IMR-90 (cell line): ENCODE measurements around the gene ADCY5. TPM values are rescaled to one million over a fixed set of nuclear protein-coding genes. Genes with fewer than 3 reads are reported as not detected.

ENCODE experiments used
- ATAC-seq: fragments of 200-7000 bp; cut with Tn5 transposase; 2 replicates; pipeline ENCODE4 v1.9.1; 2020; ENCODE audit warnings: low read depth, mild to moderate bottlenecking, moderate library complexity
- BruUV-seq: library from RNA; stranded (reverse); fragments of 400-500 nt; replicated peaks from 2 replicates; lab custom pipeline; 2021; lab: Mats Ljungman, UMichigan
- CTCF ChIA-PET: fragments of 300-600 bp; formaldehyde crosslinking; extraction: SDS; loops from one replicate; lab custom pipeline; 2021; ENCODE audit warnings: antibody characterized with exemption; lab: Yijun Ruan, JAX
- POLR2A ChIA-PET: fragments of 300-600 bp; sonication (Branson Sonifier 250); formaldehyde crosslinking; loops from one replicate; lab custom pipeline; 2022; ENCODE audit warnings: antibody characterized with exemption; ENCODE audit not compliant: unreplicated experiment; lab: Charles Lee
- DNase-seq: peaks from one replicate; pipeline ENCODE4 v3.0.0; 2013
- H2AFZ ChIP-seq: replicated peaks from 2 replicates; pipeline ENCODE3; 2013; ENCODE audit warnings: low read length, mild to moderate bottlenecking; ENCODE audit not compliant: poor library complexity
- H2AK5ac ChIP-seq: 2 replicates; pipeline ENCODE4 v1.6.1; 2013; ENCODE audit warnings: low read depth, low read length, inconsistent platforms
- H2AK9ac ChIP-seq: replicated peaks from 2 replicates; pipeline ENCODE3; 2013; ENCODE audit warnings: mild to moderate bottlenecking, low read depth, low read length, moderate library complexity; ENCODE audit not compliant: poor library complexity
- H2BK120ac ChIP-seq: 2 replicates; pipeline ENCODE4 v1.6.1; 2013; ENCODE audit warnings: low read depth, low read length, inconsistent platforms
- H2BK15ac ChIP-seq: 3 replicates; pipeline ENCODE4 v1.6.1; 2013; ENCODE audit warnings: low read depth, low read length, inconsistent platforms
- H2BK20ac ChIP-seq: 2 replicates; pipeline ENCODE4 v1.6.1; 2013; ENCODE audit warnings: low read depth, mild to moderate bottlenecking, inconsistent platforms, low read length, moderate library complexity
- H2BK5ac ChIP-seq: 2 replicates; pipeline ENCODE4 v1.6.1; 2013; ENCODE audit warnings: mild to moderate bottlenecking, low read depth, low read length, inconsistent platforms; ENCODE audit not compliant: poor library complexity, severe bottlenecking
- H3K14ac ChIP-seq: replicated peaks from 2 replicates; pipeline ENCODE4 v1.6.1; 2013; ENCODE audit warnings: low read depth, low read length, inconsistent platforms
- H3K18ac ChIP-seq: 2 replicates; pipeline ENCODE4 v1.6.1; 2013; ENCODE audit warnings: low read depth, low read length, control low read depth
- H3K23ac ChIP-seq: 2 replicates; pipeline ENCODE4 v1.6.1; 2013; ENCODE audit warnings: low read depth, low read length, inconsistent platforms
- H3K27ac ChIP-seq: 2 replicates; pipeline ENCODE4 v1.5.1; 2013; ENCODE audit warnings: mild to moderate bottlenecking, control low read depth, low read length; ENCODE audit not compliant: insufficient read depth
- H3K27me3 ChIP-seq: 2 replicates; pipeline ENCODE4 v1.6.1; 2013; ENCODE audit warnings: low read length; ENCODE audit not compliant: control insufficient read depth, insufficient read depth
- H3K36me3 ChIP-seq: 2 replicates; pipeline ENCODE4 v1.6.1; 2013; ENCODE audit warnings: low read length, mixed read lengths; ENCODE audit not compliant: control insufficient read depth, insufficient read depth
- H3K4ac ChIP-seq: 2 replicates; pipeline ENCODE4 v1.6.1; 2013; ENCODE audit warnings: low read depth, low read length, inconsistent platforms
- H3K4me1 ChIP-seq: 2 replicates; pipeline ENCODE4 v1.6.1; 2013; ENCODE audit warnings: low read length, mixed read lengths; ENCODE audit not compliant: control insufficient read depth, insufficient read depth
- H3K4me2 ChIP-seq: 2 replicates; pipeline ENCODE4 v1.6.1; 2013; ENCODE audit warnings: low read depth, mild to moderate bottlenecking, control low read depth, low read length, moderate library complexity
- H3K4me3 ChIP-seq: 2 replicates; pipeline ENCODE4 v1.5.1; 2013; ENCODE audit warnings: low read depth, mild to moderate bottlenecking, control low read depth, low read length, moderate library complexity; ENCODE audit not compliant: insufficient read depth
- H3K56ac ChIP-seq: 2 replicates; pipeline ENCODE4 v1.6.1; 2013; ENCODE audit warnings: low read length, inconsistent platforms; ENCODE audit not compliant: insufficient read depth; ENCODE audit errors: extremely low read depth
- H3K79me1 ChIP-seq, 2 experiments: 2 replicates each; pipeline ENCODE4 v1.6.1; 2013; ENCODE audit warnings: low read length in 2 of 2, inconsistent platforms in 1 of 2, low read depth in 1 of 2
- H3K9ac ChIP-seq: 2 replicates; pipeline ENCODE4 v1.6.1; 2013; ENCODE audit warnings: low read depth, low read length, control low read depth
- H3K9me1 ChIP-seq: 2 replicates; pipeline ENCODE4 v1.6.1; 2013; ENCODE audit warnings: low read length, inconsistent platforms; ENCODE audit not compliant: insufficient read depth
- H3K9me3 ChIP-seq: 2 replicates; pipeline ENCODE4 v1.6.1; 2013; ENCODE audit warnings: low read length; ENCODE audit not compliant: control insufficient read depth, insufficient read depth
- H4K20me1 ChIP-seq: 2 replicates; pipeline ENCODE4 v1.6.1; 2013; ENCODE audit warnings: low read length, inconsistent platforms; ENCODE audit not compliant: insufficient read depth
- H4K5ac ChIP-seq: 2 replicates; pipeline ENCODE4 v1.6.1; 2013; ENCODE audit warnings: mild to moderate bottlenecking, low read depth, low read length, control low read depth
- H4K8ac ChIP-seq, 2 experiments: 2 replicates each; pipeline ENCODE4 v1.6.1; 2013; ENCODE audit warnings: low read depth in 2 of 2, low read length in 2 of 2, control low read depth in 1 of 2, inconsistent platforms in 1 of 2
- H4K91ac ChIP-seq: 2 replicates; pipeline ENCODE4 v1.6.1; 2013; ENCODE audit warnings: low read depth, low read length, inconsistent platforms; ENCODE audit not compliant: insufficient read depth
- BHLHE40 ChIP-seq: fragments of 150-350 bp; IDR thresholded peaks from 2 replicates; pipeline ENCODE4 v1.6.1; 2016; ENCODE audit warnings: mild to moderate bottlenecking, low read depth, low read length
- ELK1 ChIP-seq: fragments of 150-350 bp; IDR thresholded peaks from 2 replicates; pipeline ENCODE4 v1.6.1; 2016; ENCODE audit warnings: low read depth, mild to moderate bottlenecking, low read length, moderate library complexity, borderline replicate concordance
- MAFK ChIP-seq: IDR thresholded peaks from 2 replicates; pipeline ENCODE4 v1.6.1; 2012; ENCODE audit warnings: low read depth, low read length, improper control_type of control experiment
- MXI1 ChIP-seq: IDR thresholded peaks from 2 replicates; pipeline ENCODE4 v1.6.1; 2012; ENCODE audit warnings: low read depth, mild to moderate bottlenecking, low read length, moderate library complexity, borderline replicate concordance
- NFE2L2 ChIP-seq: fragments of 150-350 bp; IDR thresholded peaks from 2 replicates; pipeline ENCODE4 v1.6.1; 2016; ENCODE audit warnings: low read depth, mild to moderate bottlenecking, low read length
- POLR2A ChIP-seq: IDR thresholded peaks from 2 replicates; pipeline ENCODE4 v1.6.1; 2012; ENCODE audit warnings: mild to moderate bottlenecking, low read depth, low read length
- RCOR1 ChIP-seq: IDR thresholded peaks from 2 replicates; pipeline ENCODE4 v1.6.1; 2012; ENCODE audit warnings: mild to moderate bottlenecking, low read length, improper control_type of control experiment; ENCODE audit not compliant: insufficient replicate concordance
- RFX5 ChIP-seq: IDR thresholded peaks from 2 replicates; pipeline ENCODE4 v1.8.0; 2012; ENCODE audit warnings: low read depth, mild to moderate bottlenecking, low read length, moderate library complexity
- SMC3 ChIP-seq: fragments of 150-350 bp; IDR thresholded peaks from 2 replicates; pipeline ENCODE4 v1.6.1; 2016; ENCODE audit warnings: low read depth, mild to moderate bottlenecking, antibody characterized with exemption, low read length, moderate library complexity
- USF2 ChIP-seq: fragments of 150-350 bp; IDR thresholded peaks from 2 replicates; pipeline ENCODE4 v1.6.1; 2017; ENCODE audit warnings: mild to moderate bottlenecking, antibody characterized with exemption, low read length, low read depth
- WGBS, 2 experiments: methylation state at CpG; one replicate each; pipeline versions ENCODE4 v1.1.5 to v1.1.7; 2013; ENCODE audit warnings: missing lambda C conversion rate in 2 of 2; ENCODE audit not compliant: insufficient read length in 1 of 2; ENCODE audit errors: extremely low coverage in 2 of 2; 5-methylcytosine and 5-hydroxymethylcytosine counted together
- dilution Hi-C: fragments of 300-500 bp; cut with HindIII; formaldehyde crosslinking; loops from one replicate; pipeline ENCODE4 v1.14.3; 2018; ENCODE audit warnings: low sequenced_read_pairs; ENCODE audit not compliant: unreplicated experiment
- in situ Hi-C: fragments of 300-500 bp; cut with MboI; formaldehyde crosslinking; loops from 3 replicates; pipeline ENCODE4 v1.14.3; 2019; ENCODE audit warnings: low sequenced_read_pairs, inconsistent platforms, mixed read lengths
- intact Hi-C: fragments of 100-400 bp; cut with micrococcal nuclease; formaldehyde crosslinking; loops from 2 replicates; pipeline ENCODE4 v1.10.0; 2022
- polyA plus RNA-seq, 3 experiments: library from polyadenylated mRNA; depleted of rRNA; stranded (reverse); fragments of >200 nt; gene quantifications; 2 replicates each; pipeline ENCODE4 v1.2.3, GENCODE V29; 2012; ENCODE audit warnings: low replicate concordance in 1 of 3
- total RNA-seq: library from RNA; depleted of rRNA; stranded (reverse); fragments of >200 nt; gene quantifications from 2 replicates; pipeline ENCODE4 v1.2.3, GENCODE V29; 2012
- TF ChIP-seq, protein P1 (sequence below): conservative IDR thresholded peaks from 2 replicates; pipeline ENCODE4 v1.5.1; 2012; ENCODE audit warnings: mild to moderate bottlenecking, low read depth, low read length, improper control_type of control experiment

The ADCY5 gene
- total and polyA plus RNA-seq, 2 of the 4 experiments (the other 2 are of a cell fraction): 0.14 to 0.18 TPM

- dilution Hi-C loops: no loop called here
These were observed 186.0 kb downstream of the ADCY5 start for GRCh38 chr3:123262868-123263267.

More at GRCh38 chr3:123262868-123263267, 186.0 kb downstream of the ADCY5 start:
- H3K9me1 ChIP-seq: no peaks in the 10 kb centered on the region
- no peak overlapping the region for H3K4ac ChIP-seq
- ATAC-seq (no peak), DNase-seq (no peak)
- no peak overlapping the region for H2AK9ac ChIP-seq
- 100% methylated on average over 1 to 2 of the region's 5 CpGs for WGBS, 2 experiments
- ChIA-PET POLR2A (no interaction called here), CTCF (no interaction called here)
- BruUV-seq: no TSS peak
- no peak for TF ChIP-seq BHLHE40
- TF ChIP-seq, protein P1, sequence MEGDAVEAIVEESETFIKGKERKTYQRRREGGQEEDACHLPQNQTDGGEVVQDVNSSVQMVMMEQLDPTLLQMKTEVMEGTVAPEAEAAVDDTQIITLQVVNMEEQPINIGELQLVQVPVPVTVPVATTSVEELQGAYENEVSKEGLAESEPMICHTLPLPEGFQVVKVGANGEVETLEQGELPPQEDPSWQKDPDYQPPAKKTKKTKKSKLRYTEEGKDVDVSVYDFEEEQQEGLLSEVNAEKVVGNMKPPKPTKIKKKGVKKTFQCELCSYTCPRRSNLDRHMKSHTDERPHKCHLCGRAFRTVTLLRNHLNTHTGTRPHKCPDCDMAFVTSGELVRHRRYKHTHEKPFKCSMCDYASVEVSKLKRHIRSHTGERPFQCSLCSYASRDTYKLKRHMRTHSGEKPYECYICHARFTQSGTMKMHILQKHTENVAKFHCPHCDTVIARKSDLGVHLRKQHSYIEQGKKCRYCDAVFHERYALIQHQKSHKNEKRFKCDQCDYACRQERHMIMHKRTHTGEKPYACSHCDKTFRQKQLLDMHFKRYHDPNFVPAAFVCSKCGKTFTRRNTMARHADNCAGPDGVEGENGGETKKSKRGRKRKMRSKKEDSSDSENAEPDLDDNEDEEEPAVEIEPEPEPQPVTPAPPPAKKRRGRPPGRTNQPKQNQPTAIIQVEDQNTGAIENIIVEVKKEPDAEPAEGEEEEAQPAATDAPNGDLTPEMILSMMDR: no peak
- no peak for TF ChIP-seq MXI1
- no peak for TF ChIP-seq ELK1
- no peak for TF ChIP-seq RCOR1
- no peak for TF ChIP-seq RFX5
- no peak for TF ChIP-seq MAFK
- no peak for TF ChIP-seq NFE2L2
- no peak for TF ChIP-seq SMC3
- TF ChIP-seq USF2: no peak
- no peak for TF ChIP-seq POLR2A
- no peak overlapping the region for H2BK5ac ChIP-seq
- no peak overlapping the region for H3K23ac ChIP-seq
- H4K5ac ChIP-seq: no peak overlapping the region
- H3K56ac ChIP-seq: no peak overlapping the region
- no peak overlapping the region for H3K4me2 ChIP-seq
- no peaks in the 10 kb centered on the region; the same call in 1 of the 2 replicates for H4K20me1 ChIP-seq
- intact Hi-C loops (no loop called here), in situ Hi-C loops (no loop called here)
- no peaks in the 10 kb centered on the region for H3K4me1 ChIP-seq
- no peaks in the 10 kb centered on the region for H3K79me1 ChIP-seq
- H2BK20ac ChIP-seq: no peak overlapping the region
- H2BK15ac ChIP-seq: no peak overlapping the region
- H2AK5ac ChIP-seq: no peak overlapping the region
- H3K27me3 ChIP-seq: no peaks in the 10 kb centered on the region
- no peak overlapping the region for H4K91ac ChIP-seq
- H3K9me3 ChIP-seq: no peaks in the 10 kb centered on the region
- H4K8ac ChIP-seq: no peak overlapping the region
- H3K18ac ChIP-seq: no peak overlapping the region
- no peak overlapping the region for H2BK120ac ChIP-seq
- H2AFZ ChIP-seq: no peak overlapping the region
- peaks cover 1% of the 10 kb centered on the region; the same call in 1 of the 2 replicates for H3K36me3 ChIP-seq
- no peak overlapping the region for H3K4me3 ChIP-seq
- H3K9ac ChIP-seq: no peak overlapping the region
- H3K14ac ChIP-seq: no peak overlapping the region
- H3K27ac ChIP-seq: no peak overlapping the region
